GM12891 (cell line): ENCODE measurements around the gene RNF10.
"Not testable (repeated sequence)": the region's sequence is repeated elsewhere in the genome, so short reads cannot be mapped to it uniquely, and the experiment has no call there.

ENCODE experiments used
- POLR2A ChIP-seq: IDR thresholded peaks from 2 replicates; pipeline ENCODE4 v1.6.1; 2011; ENCODE audit warnings: low read depth, low read length, control low read depth
- POLR2AphosphoS5 ChIP-seq: IDR thresholded peaks from 2 replicates; pipeline ENCODE4 v1.6.1; 2011; ENCODE audit warnings: low read depth, low read length, control low read depth
- POU2F2 ChIP-seq: IDR thresholded peaks from 2 replicates; pipeline ENCODE4 v1.6.1; 2011; ENCODE audit warnings: low read depth, mild to moderate bottlenecking, control low read depth, low read length, moderate library complexity
- SPI1 ChIP-seq: IDR thresholded peaks from 2 replicates; pipeline ENCODE4 v1.6.1; 2011; ENCODE audit warnings: low read depth, low read length, control low read depth
- TAF1 ChIP-seq: IDR thresholded peaks from 2 replicates; pipeline ENCODE4 v1.6.1; 2011; ENCODE audit warnings: low read depth, low read length, control low read depth

DNA sequence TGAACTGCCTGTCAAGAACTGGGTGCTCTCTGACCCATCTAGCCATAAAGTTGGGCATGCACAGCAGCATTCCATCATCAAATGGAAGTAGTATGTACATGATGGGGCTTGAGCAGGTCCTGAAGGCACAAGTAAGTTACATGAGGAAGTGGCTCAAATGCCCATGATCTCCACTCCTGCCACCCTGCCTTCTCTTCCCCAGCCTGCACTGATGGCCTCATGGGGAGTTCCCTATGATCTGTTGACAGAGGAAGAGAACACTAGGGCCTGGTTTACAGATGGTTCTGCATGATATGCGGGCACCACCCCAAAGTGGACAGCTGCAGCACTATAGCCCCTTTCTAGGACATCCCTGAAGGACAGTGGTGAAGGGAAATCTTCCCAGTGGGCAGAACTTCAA lies 77.4 kb downstream of the RNF10 start:
- not testable (repeated sequence) for TF ChIP-seq POLR2A, POLR2AphosphoS5, POU2F2, TAF1, SPI1
